GM13976 (cell line): ENCODE results near the gene WNT7B.

Source experiments
- DNase-seq: peaks from one replicate; pipeline ENCODE4 v3.0.0; 2012; ENCODE audit warnings: low spot score
- CTCF ChIP-seq: IDR thresholded peaks from 2 replicates; pipeline ENCODE4 v1.5.1; 2012; ENCODE audit warnings: borderline replicate concordance, mild to moderate bottlenecking; ENCODE audit not compliant: insufficient read depth; ENCODE audit errors: extremely low read depth, missing control alignments, control extremely low read depth
- in situ Hi-C: fragments of 300-500 bp; cut with MboI; formaldehyde crosslinking; loops from one replicate; pipeline ENCODE4 v1.12.0; 2022; ENCODE audit warnings: low sequenced_read_pairs, mixed read lengths, inconsistent platforms; ENCODE audit not compliant: unreplicated experiment

WNT7B gene

GRCh38 chr22:45919504-45920286 is 57.3 kb downstream of the WNT7B start:
- no peak for TF ChIP-seq CTCF
- in situ Hi-C loops, result no loop called here
- DNase-seq, result no peak

GRCh38 chr22:45918459-45919370 is 58.2 kb downstream of the WNT7B start:
- no peak for TF ChIP-seq CTCF
- in situ Hi-C loops, result no loop called here
- no peak for DNase-seq

DNA sequence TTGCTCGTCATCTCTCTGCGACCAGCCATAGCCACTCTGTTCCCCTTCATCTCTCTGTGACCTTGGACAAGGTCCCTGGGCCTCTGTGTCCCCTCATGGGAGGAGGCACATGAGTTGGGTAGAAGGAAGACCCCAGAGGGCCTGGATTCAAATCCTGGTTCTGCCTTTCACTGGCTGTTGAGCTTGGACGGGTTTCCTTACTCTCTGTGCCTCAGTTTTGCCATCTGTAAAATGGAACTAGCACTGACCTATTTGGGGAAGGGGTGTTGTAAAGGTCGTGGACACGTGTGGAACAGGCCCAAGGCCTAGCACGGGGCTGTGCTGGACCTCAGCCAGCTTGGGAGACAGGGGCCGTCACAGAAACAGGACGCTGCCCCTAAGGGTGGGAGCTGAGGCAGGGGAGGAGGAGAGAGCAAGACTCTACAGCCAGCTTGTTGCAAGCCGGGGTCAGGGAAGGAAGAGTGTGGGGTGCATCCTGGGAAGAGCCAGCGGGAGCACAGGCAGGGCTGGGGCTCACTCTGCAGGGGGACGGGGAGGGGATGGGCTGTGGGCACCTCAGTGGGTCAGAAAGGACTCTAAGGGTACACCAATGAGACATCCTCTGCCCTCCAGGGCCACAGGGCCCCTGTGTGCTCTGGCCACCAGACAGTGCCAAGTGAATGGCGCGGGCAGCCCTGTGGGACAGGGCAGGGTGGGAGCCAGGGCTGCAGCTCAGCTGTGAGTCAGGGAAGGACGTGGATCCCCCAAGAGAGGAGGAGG is 59.1 kb downstream of the WNT7B start:
- in situ Hi-C loops, result no loop called here
- TF ChIP-seq CTCF, result no peak
- no peak for DNase-seq

DNA sequence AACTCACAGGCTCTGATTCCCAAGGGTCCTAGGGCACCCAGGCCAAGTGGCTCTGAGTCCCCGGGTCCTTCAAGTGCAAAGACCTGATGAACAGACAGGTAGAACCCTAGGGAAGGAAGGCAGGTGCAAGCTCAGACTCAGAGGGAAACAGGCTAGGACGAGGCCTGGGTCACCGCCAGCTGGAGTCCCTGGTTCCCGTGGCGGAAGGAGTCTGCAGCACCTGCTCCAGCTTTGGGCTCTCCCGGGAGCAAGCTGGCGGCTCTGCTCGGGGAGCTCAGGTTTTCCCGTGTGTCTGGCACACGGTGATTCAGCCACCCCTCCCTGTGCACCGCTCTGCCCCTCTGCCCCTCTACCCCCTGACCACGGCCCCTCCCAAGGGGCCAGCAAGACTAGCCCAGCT is 59.8 kb downstream of the WNT7B start:
- in situ Hi-C loops, result no loop called here
- DNase-seq, result no peak
- TF ChIP-seq CTCF, result no peak

- DNase-seq, result no peak
- in situ Hi-C loops, result no loop called here
- TF ChIP-seq CTCF, result no peak
Measured at GRCh38 chr22:45916515-45916914, 60.4 kb downstream of the WNT7B start.

GRCh38 chr22:45915841-45916240 is 61.1 kb downstream of the WNT7B start:
- no peak for TF ChIP-seq CTCF
- in situ Hi-C loops, result no loop called here
- DNase-seq, result no peak
